ENCODE data around the gene OR11H6.

- TF ChIP-seq, protein P1, sequence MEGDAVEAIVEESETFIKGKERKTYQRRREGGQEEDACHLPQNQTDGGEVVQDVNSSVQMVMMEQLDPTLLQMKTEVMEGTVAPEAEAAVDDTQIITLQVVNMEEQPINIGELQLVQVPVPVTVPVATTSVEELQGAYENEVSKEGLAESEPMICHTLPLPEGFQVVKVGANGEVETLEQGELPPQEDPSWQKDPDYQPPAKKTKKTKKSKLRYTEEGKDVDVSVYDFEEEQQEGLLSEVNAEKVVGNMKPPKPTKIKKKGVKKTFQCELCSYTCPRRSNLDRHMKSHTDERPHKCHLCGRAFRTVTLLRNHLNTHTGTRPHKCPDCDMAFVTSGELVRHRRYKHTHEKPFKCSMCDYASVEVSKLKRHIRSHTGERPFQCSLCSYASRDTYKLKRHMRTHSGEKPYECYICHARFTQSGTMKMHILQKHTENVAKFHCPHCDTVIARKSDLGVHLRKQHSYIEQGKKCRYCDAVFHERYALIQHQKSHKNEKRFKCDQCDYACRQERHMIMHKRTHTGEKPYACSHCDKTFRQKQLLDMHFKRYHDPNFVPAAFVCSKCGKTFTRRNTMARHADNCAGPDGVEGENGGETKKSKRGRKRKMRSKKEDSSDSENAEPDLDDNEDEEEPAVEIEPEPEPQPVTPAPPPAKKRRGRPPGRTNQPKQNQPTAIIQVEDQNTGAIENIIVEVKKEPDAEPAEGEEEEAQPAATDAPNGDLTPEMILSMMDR (IDR thresholded peaks at IDR 0.05) = no peak
- no peak for TF ChIP-seq POLR2A (IDR thresholded peaks at IDR 0.05)
Measured at GRCh38 chr14:20177433-20177974, 46.0 kb upstream of the OR11H6 start.
